Measurements from ENCODE around the gene PRKAG2. TPM values are rescaled to one million over a fixed set of nuclear protein-coding genes. Genes with fewer than 3 reads are reported as not detected.

The PRKAG2 gene
- total and polyA plus RNA-seq, 4 donors: 17.5 to 33.3 (median 23.9) TPM

GRCh38 chr7:151801782-151802468, 75.0 kb downstream of the PRKAG2 start:
- H3K27me3 ChIP-seq (ENCODE audit: control insufficient read depth in 3 of 3, insufficient read depth in 3 of 3, low read length in 2 of 3): no peaks in the 10 kb centered on the region
- DNase-seq (no peak), ATAC-seq (ENCODE audit: insufficient read depth, low FRiP score) (no peak)
- peaks cover 0 to 5% (median under 1%) of the 10 kb centered on the region in 5 donors for H3K4me1 ChIP-seq (ENCODE audit: control insufficient read depth in 5 of 5, insufficient read depth in 5 of 5, low read length in 5 of 5)
- H3K36me3 ChIP-seq (ENCODE audit: control insufficient read depth in 4 of 4, insufficient read depth in 4 of 4, low read length in 4 of 4): no peaks in the 10 kb centered on the region
- no peak overlapping the region for H3K4me3 ChIP-seq
- WGBS, 2 donors: 86% methylated on average over 15 of the region's 15 CpGs
- no peak overlapping the region for H3K27ac ChIP-seq (ENCODE audit: low read depth in 1 of 2, low read length in 1 of 2)
- H3K9ac ChIP-seq (ENCODE audit: insufficient read depth in 1 of 2, low read length in 2 of 2): no peak overlapping the region
- no peaks in the 10 kb centered on the region for H3K9me3 ChIP-seq (ENCODE audit: control insufficient read depth in 4 of 4, insufficient read depth in 3 of 4, low read length in 3 of 4)
- no peak for TF ChIP-seq CTCF (IDR thresholded peaks at IDR 0.05; ENCODE audit: control extremely low read depth, extremely low read depth)

GRCh38 chr7:151801291-151801690, 75.6 kb downstream of the PRKAG2 start:
- no peaks in the 10 kb centered on the region for H3K27me3 ChIP-seq (ENCODE audit: control insufficient read depth in 3 of 3, insufficient read depth in 3 of 3, low read length in 2 of 3)
- ATAC-seq (ENCODE audit: insufficient read depth, low FRiP score) (no peak), DNase-seq (no peak)
- H3K9ac ChIP-seq (ENCODE audit: insufficient read depth in 1 of 2, low read length in 2 of 2): no peak overlapping the region
- no peak for TF ChIP-seq CTCF (IDR thresholded peaks at IDR 0.05; ENCODE audit: control extremely low read depth, extremely low read depth)
- no peak overlapping the region for H3K4me3 ChIP-seq
- H3K27ac ChIP-seq (ENCODE audit: low read depth in 1 of 2, low read length in 1 of 2): no peak overlapping the region
- no peaks in the 10 kb centered on the region for H3K36me3 ChIP-seq (ENCODE audit: control insufficient read depth in 4 of 4, insufficient read depth in 4 of 4, low read length in 4 of 4)
- peaks cover 0 to 12% (median 7%) of the 10 kb centered on the region in 5 donors for H3K4me1 ChIP-seq (ENCODE audit: control insufficient read depth in 5 of 5, insufficient read depth in 5 of 5, low read length in 5 of 5)
- WGBS, 2 donors: 96 to 98% methylated on average over 5 of the region's 5 CpGs
- no peaks in the 10 kb centered on the region for H3K9me3 ChIP-seq (ENCODE audit: control insufficient read depth in 4 of 4, insufficient read depth in 3 of 4, low read length in 3 of 4)

GRCh38 chr7:151800861-151801260, 76.1 kb downstream of the PRKAG2 start:
- Histone ChIP-seq H3K4me3 (no peak overlapping the region), H3K27me3 (ENCODE audit: control insufficient read depth in 3 of 3, insufficient read depth in 3 of 3, low read length in 2 of 3) (no peaks in the 10 kb centered on the region), H3K4me1 (ENCODE audit: control insufficient read depth in 5 of 5, insufficient read depth in 5 of 5, low read length in 5 of 5) (peaks cover 0 to 15% (median 10%) of the 10 kb centered on the region in 5 donors), H3K9ac (ENCODE audit: insufficient read depth in 1 of 2, low read length in 2 of 2) (no peak overlapping the region), H3K36me3 (ENCODE audit: control insufficient read depth in 4 of 4, insufficient read depth in 4 of 4, low read length in 4 of 4) (no peaks in the 10 kb centered on the region), H3K27ac (ENCODE audit: low read depth in 1 of 2, low read length in 1 of 2) (no peak overlapping the region), H3K9me3 (ENCODE audit: control insufficient read depth in 4 of 4, insufficient read depth in 3 of 4, low read length in 3 of 4) (no peaks in the 10 kb centered on the region)
- ATAC-seq (ENCODE audit: insufficient read depth, low FRiP score) (no peak), DNase-seq (no peak)
- 91 to 92% methylated on average over 4 of the region's 4 CpGs for WGBS, 2 donors
- TF ChIP-seq CTCF (IDR thresholded peaks at IDR 0.05; ENCODE audit: control extremely low read depth, extremely low read depth): no peak

GRCh38 chr7:151800391-151800790, 76.5 kb downstream of the PRKAG2 start:
- Histone ChIP-seq H3K27me3 (ENCODE audit: control insufficient read depth in 3 of 3, insufficient read depth in 3 of 3, low read length in 2 of 3) (no peaks in the 10 kb centered on the region), H3K4me3 (no peak overlapping the region), H3K4me1 (ENCODE audit: control insufficient read depth in 5 of 5, insufficient read depth in 5 of 5, low read length in 5 of 5) (peaks cover 0 to 15% (median 10%) of the 10 kb centered on the region in 5 donors), H3K27ac (ENCODE audit: low read depth in 1 of 2, low read length in 1 of 2) (no peak overlapping the region), H3K9me3 (ENCODE audit: control insufficient read depth in 4 of 4, insufficient read depth in 3 of 4, low read length in 3 of 4) (no peaks in the 10 kb centered on the region), H3K9ac (ENCODE audit: insufficient read depth in 1 of 2, low read length in 2 of 2) (no peak overlapping the region), H3K36me3 (ENCODE audit: control insufficient read depth in 4 of 4, insufficient read depth in 4 of 4, low read length in 4 of 4) (no peaks in the 10 kb centered on the region)
- ATAC-seq (ENCODE audit: insufficient read depth, low FRiP score) (no peak), DNase-seq (no peak)
- 98% methylated on average over 7 of the region's 7 CpGs for whole genome bisulfite sequencing, 2 donors
- no peak for TF ChIP-seq CTCF (IDR thresholded peaks at IDR 0.05; ENCODE audit: control extremely low read depth, extremely low read depth)
